ENCODE results near the gene ZNF784. TPM values are rescaled to one million over a fixed set of nuclear protein-coding genes. Genes with fewer than 3 reads are reported as not detected.
A peak's percentile ranks its signal among the peaks of the same experiment; 100 is the strongest.

The ZNF784 gene
- total and polyA plus RNA-seq, 2 of the 13 experiments (the other 11 are each of a cell fraction or from before 2014, with no cell fraction given), result 4.1 to 4.2 TPM

DNA sequence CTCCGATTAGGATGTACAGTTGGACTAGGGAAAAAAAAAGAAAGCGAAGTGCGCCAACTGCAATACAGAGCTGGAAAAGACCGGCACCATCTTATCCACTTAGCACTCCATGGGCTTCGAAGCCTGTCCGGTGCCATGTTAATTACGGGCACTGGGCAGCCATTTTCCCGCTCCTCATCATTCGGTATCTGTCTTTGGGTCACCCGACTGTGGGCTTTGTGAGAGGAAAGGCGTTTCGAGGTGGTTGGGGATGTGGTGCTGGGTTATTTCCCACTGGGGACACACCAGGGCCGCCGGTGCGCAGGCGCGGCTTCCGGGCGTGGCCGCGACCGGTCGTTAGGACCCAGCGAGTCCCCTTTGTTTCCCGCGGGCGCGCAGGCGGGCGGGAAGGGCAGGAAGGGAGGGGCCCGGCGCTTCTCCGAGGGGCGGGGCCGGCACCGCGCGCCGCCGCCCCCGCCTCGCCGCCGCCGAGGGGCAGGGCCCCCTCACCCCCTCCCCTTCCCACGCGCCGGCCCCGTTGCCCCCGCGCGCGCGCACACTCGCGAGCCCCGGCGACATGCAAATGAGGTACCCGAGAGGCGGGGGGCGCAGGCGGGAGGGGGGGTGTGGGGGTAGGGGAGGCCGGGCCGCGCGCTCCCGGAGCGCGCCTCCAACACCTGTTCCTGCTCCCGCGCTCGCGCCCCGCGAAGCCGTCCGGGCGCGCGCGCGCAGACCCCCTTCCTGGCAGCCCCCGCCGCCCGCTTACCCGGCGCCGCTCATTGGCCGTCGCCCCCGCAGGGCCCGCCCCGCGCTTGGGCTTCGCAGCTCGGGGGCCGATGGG lies 24.3 kb downstream of the ZNF784 start, which contains the start of gene ZNF524:
Gene ZNF524, plus strand, starts transcription at position 447 of the 820 bp plus-strand sequence. CDS start 1,825 bp downstream, outside the sequence.
- intact Hi-C loops (cut with micrococcal nuclease; ENCODE audit: unreplicated experiment) (loop anchor here (2.0 to 10.0 kb wide), 3 partner anchors 13 to 45 kb away; partner anchors contain the start of gene ZNF579), in situ Hi-C loops (cut with HindIII; ENCODE audit: extremely low pct_ligation_motif_present, low pct_unique_long_range_greater_than_20kb) (no loop called here)
- Histone ChIP-seq H2AFZ (ENCODE audit: low read length) (peak within 1 kb of the TSS; percentile 98), H3K4me1 (ENCODE audit: insufficient read depth, low read length) (peaks cover 42% of the 10 kb centered on the region), H3K4me2 (ENCODE audit: low read depth, low read length) (peak within 1 kb of the TSS; percentile 88), H3K27me3 (ENCODE audit: control insufficient read depth in 1 of 2, insufficient read depth in 2 of 2, low read length in 2 of 2) (no peaks in the 10 kb centered on the region; a peak in 1 of 5 replicates), H3K4me3 (replicated peaks in 1 of 3; ENCODE audit: insufficient read depth in 1 of 3, low read depth in 2 of 3, low read length in 3 of 3) (peak within 1 kb of the TSS; percentile 73 to 94 (median 90)), H3K27ac (ENCODE audit: extremely low read length, insufficient read depth, low read length) (peak within 1 kb of the TSS; percentile 98), H3K79me2 (ENCODE audit: insufficient read depth, low read length) (peaks cover 2% of the 10 kb centered on the region), H3K9ac (ENCODE audit: insufficient read depth, low read depth, low read length) (peak within 1 kb of the TSS; percentile 97), H3K36me3 (replicated peaks in 1 of 2; ENCODE audit: control insufficient read depth in 1 of 2, insufficient read depth in 2 of 2, low read length in 2 of 2) (peaks cover 6 to 24% of the 10 kb centered on the region in 2 experiments; a peak in 4 of 5 replicates), H4K20me1 (ENCODE audit: insufficient read depth, low read length) (0 out of 2 replicates have a peak, but pooled peaks cover 6% of the 10 kb centered on the region), H3K9me3 (ENCODE audit: low read length) (no peaks in the 10 kb centered on the region)
- TSS peak; percentile 50 for BruUV-seq (replicated peaks)
- WGBS (ENCODE audit: low lambda C conversion rate), result 0% methylated on average over 10 of the region's 97 CpGs
- POLR2A ChIA-PET, result interaction anchor here (1.0 to 4.9 kb wide), 25 partner anchors 15 to 482 kb away, joined by 3 to 66 read pairs (median 6); partner anchors contain the start of genes HSPBP1, ISOC2, PPP1R12C and PPP6R1
- FAIRE-seq, result no peak
- CTCF ChIA-PET (ENCODE audit: low intra/inter-chr PET ratio, low total read pairs), result no interaction called here
- peak; percentile 71 for ATAC-seq
- peak; percentile 85 for DNase-seq (ENCODE audit: low spot score)
- TF ChIP-seq, protein P1, sequence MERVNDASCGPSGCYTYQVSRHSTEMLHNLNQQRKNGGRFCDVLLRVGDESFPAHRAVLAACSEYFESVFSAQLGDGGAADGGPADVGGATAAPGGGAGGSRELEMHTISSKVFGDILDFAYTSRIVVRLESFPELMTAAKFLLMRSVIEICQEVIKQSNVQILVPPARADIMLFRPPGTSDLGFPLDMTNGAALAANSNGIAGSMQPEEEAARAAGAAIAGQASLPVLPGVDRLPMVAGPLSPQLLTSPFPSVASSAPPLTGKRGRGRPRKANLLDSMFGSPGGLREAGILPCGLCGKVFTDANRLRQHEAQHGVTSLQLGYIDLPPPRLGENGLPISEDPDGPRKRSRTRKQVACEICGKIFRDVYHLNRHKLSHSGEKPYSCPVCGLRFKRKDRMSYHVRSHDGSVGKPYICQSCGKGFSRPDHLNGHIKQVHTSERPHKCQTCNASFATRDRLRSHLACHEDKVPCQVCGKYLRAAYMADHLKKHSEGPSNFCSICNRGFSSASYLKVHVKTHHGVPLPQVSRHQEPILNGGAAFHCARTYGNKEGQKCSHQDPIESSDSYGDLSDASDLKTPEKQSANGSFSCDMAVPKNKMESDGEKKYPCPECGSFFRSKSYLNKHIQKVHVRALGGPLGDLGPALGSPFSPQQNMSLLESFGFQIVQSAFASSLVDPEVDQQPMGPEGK (CRISPR knock-in tag; IDR thresholded peaks at IDR 0.05), result peak; percentile 52; the same call in 1 of the 2 replicates
- TF ChIP-seq GATAD2A (CRISPR knock-in tag; IDR thresholded peaks at IDR 0.05) (peak; percentile 12; the same call in 1 of the 2 replicates), ZBTB8A (CRISPR knock-in tag; IDR thresholded peaks at IDR 0.05; ENCODE audit: borderline replicate concordance, low read depth) (no peak), U2AF1 (optimal IDR thresholded peaks at IDR 0.05; ENCODE audit: low read depth, low read length) (peak; percentile 23), MEIS2 (CRISPR knock-in tag; IDR thresholded peaks at IDR 0.05) (0 out of 2 replicates have a peak, but pooled peaks have one; percentile 2), POLR2G (IDR thresholded peaks at IDR 0.05; ENCODE audit: low read depth, low read length) (peak; percentile 19; the same call in 1 of the 2 replicates)
- TF ChIP-seq, protein P2, sequence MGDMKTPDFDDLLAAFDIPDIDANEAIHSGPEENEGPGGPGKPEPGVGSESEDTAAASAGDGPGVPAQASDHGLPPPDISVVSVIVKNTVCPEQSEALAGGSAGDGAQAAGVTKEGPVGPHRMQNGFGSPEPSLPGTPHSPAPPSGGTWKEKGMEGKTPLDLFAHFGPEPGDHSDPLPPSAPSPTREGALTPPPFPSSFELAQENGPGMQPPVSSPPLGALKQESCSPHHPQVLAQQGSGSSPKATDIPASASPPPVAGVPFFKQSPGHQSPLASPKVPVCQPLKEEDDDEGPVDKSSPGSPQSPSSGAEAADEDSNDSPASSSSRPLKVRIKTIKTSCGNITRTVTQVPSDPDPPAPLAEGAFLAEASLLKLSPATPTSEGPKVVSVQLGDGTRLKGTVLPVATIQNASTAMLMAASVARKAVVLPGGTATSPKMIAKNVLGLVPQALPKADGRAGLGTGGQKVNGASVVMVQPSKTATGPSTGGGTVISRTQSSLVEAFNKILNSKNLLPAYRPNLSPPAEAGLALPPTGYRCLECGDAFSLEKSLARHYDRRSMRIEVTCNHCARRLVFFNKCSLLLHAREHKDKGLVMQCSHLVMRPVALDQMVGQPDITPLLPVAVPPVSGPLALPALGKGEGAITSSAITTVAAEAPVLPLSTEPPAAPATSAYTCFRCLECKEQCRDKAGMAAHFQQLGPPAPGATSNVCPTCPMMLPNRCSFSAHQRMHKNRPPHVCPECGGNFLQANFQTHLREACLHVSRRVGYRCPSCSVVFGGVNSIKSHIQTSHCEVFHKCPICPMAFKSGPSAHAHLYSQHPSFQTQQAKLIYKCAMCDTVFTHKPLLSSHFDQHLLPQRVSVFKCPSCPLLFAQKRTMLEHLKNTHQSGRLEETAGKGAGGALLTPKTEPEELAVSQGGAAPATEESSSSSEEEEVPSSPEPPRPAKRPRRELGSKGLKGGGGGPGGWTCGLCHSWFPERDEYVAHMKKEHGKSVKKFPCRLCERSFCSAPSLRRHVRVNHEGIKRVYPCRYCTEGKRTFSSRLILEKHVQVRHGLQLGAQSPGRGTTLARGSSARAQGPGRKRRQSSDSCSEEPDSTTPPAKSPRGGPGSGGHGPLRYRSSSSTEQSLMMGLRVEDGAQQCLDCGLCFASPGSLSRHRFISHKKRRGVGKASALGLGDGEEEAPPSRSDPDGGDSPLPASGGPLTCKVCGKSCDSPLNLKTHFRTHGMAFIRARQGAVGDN (CRISPR knock-in tag; IDR thresholded peaks at IDR 0.05), result peak; percentile 48
- TF ChIP-seq, protein P3, sequence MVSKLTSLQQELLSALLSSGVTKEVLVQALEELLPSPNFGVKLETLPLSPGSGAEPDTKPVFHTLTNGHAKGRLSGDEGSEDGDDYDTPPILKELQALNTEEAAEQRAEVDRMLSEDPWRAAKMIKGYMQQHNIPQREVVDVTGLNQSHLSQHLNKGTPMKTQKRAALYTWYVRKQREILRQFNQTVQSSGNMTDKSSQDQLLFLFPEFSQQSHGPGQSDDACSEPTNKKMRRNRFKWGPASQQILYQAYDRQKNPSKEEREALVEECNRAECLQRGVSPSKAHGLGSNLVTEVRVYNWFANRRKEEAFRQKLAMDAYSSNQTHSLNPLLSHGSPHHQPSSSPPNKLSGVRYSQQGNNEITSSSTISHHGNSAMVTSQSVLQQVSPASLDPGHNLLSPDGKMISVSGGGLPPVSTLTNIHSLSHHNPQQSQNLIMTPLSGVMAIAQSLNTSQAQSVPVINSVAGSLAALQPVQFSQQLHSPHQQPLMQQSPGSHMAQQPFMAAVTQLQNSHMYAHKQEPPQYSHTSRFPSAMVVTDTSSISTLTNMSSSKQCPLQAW (CRISPR knock-in tag; IDR thresholded peaks at IDR 0.05), result peak; percentile 36; the same call in 1 of the 2 replicates
- TF ChIP-seq, protein P4, sequence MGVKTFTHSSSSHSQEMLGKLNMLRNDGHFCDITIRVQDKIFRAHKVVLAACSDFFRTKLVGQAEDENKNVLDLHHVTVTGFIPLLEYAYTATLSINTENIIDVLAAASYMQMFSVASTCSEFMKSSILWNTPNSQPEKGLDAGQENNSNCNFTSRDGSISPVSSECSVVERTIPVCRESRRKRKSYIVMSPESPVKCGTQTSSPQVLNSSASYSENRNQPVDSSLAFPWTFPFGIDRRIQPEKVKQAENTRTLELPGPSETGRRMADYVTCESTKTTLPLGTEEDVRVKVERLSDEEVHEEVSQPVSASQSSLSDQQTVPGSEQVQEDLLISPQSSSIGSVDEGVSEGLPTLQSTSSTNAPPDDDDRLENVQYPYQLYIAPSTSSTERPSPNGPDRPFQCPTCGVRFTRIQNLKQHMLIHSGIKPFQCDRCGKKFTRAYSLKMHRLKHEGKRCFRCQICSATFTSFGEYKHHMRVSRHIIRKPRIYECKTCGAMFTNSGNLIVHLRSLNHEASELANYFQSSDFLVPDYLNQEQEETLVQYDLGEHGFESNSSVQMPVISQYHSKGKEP (CRISPR knock-in tag; IDR thresholded peaks at IDR 0.05), result no peak
- TF ChIP-seq, protein P5, sequence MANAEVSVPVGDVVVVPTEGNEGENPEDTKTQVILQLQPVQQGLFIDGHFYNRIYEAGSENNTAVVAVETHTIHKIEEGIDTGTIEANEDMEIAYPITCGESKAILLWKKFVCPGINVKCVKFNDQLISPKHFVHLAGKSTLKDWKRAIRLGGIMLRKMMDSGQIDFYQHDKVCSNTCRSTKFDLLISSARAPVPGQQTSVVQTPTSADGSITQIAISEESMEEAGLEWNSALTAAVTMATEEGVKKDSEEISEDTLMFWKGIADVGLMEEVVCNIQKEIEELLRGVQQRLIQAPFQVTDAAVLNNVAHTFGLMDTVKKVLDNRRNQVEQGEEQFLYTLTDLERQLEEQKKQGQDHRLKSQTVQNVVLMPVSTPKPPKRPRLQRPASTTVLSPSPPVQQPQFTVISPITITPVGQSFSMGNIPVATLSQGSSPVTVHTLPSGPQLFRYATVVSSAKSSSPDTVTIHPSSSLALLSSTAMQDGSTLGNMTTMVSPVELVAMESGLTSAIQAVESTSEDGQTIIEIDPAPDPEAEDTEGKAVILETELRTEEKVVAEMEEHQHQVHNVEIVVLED (CRISPR knock-in tag; IDR thresholded peaks at IDR 0.05; ENCODE audit: borderline replicate concordance), result 0 out of 2 replicates have a peak, but pooled peaks have one; percentile 55

Measured in HepG2 (cell line).